HL-60/S4 (cell line): ENCODE measurements around the gene ARFGAP3.

Source experiments
- in situ Hi-C: fragments of 300-500 bp; cut with MboI; formaldehyde crosslinking; loops from 2 replicates; pipeline ENCODE4 v1.14.3; 2022; ENCODE audit warnings: low sequenced_read_pairs

The ARFGAP3 gene

GRCh38 chr22:42884616-42885375, 27.7 kb upstream of the ARFGAP3 start:
- in situ Hi-C loops: no loop called here

- in situ Hi-C loops: no loop called here
Measured at GRCh38 chr22:42883970-42884369, 26.9 kb upstream of the ARFGAP3 start.

GRCh38 chr22:42883121-42883520, 26.0 kb upstream of the ARFGAP3 start:
- in situ Hi-C loops: no loop called here

GRCh38 chr22:42881982-42882656, 25.0 kb upstream of the ARFGAP3 start:
- in situ Hi-C loops: no loop called here

GRCh38 chr22:42881298-42881697, 24.2 kb upstream of the ARFGAP3 start:
- in situ Hi-C loops: no loop called here

- in situ Hi-C loops: no loop called here
Measured at GRCh38 chr22:42880815-42881214, 23.7 kb upstream of the ARFGAP3 start.

- in situ Hi-C loops: no loop called here
Measured at GRCh38 chr22:42879371-42880021, 22.4 kb upstream of the ARFGAP3 start.

- in situ Hi-C loops: no loop called here
Measured at GRCh38 chr22:42878561-42879305, 21.7 kb upstream of the ARFGAP3 start.

GRCh38 chr22:42877597-42878340, 20.7 kb upstream of the ARFGAP3 start:
- in situ Hi-C loops: no loop called here

GRCh38 chr22:42877158-42877557, 20.1 kb upstream of the ARFGAP3 start:
- in situ Hi-C loops: no loop called here

- in situ Hi-C loops: no loop called here
Measured at GRCh38 chr22:42876041-42876440, 19.0 kb upstream of the ARFGAP3 start.

GRCh38 chr22:42874010-42874409, 16.9 kb upstream of the ARFGAP3 start:
- in situ Hi-C loops: no loop called here

GRCh38 chr22:42873356-42873755, 16.3 kb upstream of the ARFGAP3 start:
- in situ Hi-C loops: no loop called here

- in situ Hi-C loops: no loop called here
Measured at GRCh38 chr22:42872821-42873220, 15.7 kb upstream of the ARFGAP3 start.

- in situ Hi-C loops: no loop called here
Measured at GRCh38 chr22:42871146-42872050, 14.3 kb upstream of the ARFGAP3 start.

- in situ Hi-C loops: no loop called here
Measured at GRCh38 chr22:42869888-42870480, 12.9 kb upstream of the ARFGAP3 start.

GRCh38 chr22:42869463-42869862, 12.4 kb upstream of the ARFGAP3 start:
- in situ Hi-C loops: no loop called here

GRCh38 chr22:42868751-42869251, 11.7 kb upstream of the ARFGAP3 start:
- in situ Hi-C loops: no loop called here

- in situ Hi-C loops: no loop called here
Measured at GRCh38 chr22:42866100-42866499, 9.0 kb upstream of the ARFGAP3 start.
